ENCODE results near the gene TRAPPC12.
"Not testable (repeated sequence)": the region's sequence is repeated elsewhere in the genome, so short reads cannot be mapped to it uniquely, and the experiment has no call there.

TRAPPC12 gene

DNA sequence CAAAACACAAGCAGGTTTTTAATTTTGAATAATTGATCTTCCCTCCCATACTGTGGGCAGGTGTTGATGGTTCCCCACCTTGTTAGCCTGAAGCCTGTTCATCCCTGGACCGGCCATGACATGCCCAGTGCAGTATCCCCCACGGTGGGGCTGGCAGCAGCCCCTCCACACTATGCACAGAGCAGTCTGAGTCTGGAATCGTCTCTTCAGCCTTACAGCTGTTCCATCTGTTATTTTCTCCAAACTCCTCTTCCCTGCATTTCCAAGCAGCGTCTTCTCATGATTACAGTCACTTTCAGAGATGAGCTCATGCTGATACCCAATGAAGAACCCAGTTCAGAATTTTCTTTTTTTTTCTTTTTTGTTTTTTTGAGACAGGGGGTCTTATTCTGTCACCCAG lies 71.7 kb downstream of the TRAPPC12 start:
- DNase-seq (ENCODE audit: low read depth): no peak
- no peak overlapping the region for H3K4me3 ChIP-seq (ENCODE audit: control insufficient read depth, low read depth, low read length)
- TF ChIP-seq, protein P1, sequence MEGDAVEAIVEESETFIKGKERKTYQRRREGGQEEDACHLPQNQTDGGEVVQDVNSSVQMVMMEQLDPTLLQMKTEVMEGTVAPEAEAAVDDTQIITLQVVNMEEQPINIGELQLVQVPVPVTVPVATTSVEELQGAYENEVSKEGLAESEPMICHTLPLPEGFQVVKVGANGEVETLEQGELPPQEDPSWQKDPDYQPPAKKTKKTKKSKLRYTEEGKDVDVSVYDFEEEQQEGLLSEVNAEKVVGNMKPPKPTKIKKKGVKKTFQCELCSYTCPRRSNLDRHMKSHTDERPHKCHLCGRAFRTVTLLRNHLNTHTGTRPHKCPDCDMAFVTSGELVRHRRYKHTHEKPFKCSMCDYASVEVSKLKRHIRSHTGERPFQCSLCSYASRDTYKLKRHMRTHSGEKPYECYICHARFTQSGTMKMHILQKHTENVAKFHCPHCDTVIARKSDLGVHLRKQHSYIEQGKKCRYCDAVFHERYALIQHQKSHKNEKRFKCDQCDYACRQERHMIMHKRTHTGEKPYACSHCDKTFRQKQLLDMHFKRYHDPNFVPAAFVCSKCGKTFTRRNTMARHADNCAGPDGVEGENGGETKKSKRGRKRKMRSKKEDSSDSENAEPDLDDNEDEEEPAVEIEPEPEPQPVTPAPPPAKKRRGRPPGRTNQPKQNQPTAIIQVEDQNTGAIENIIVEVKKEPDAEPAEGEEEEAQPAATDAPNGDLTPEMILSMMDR (conservative IDR thresholded peaks at IDR 0.05; ENCODE audit: control insufficient read depth, insufficient read depth, low read depth, low read length): no peak

DNA sequence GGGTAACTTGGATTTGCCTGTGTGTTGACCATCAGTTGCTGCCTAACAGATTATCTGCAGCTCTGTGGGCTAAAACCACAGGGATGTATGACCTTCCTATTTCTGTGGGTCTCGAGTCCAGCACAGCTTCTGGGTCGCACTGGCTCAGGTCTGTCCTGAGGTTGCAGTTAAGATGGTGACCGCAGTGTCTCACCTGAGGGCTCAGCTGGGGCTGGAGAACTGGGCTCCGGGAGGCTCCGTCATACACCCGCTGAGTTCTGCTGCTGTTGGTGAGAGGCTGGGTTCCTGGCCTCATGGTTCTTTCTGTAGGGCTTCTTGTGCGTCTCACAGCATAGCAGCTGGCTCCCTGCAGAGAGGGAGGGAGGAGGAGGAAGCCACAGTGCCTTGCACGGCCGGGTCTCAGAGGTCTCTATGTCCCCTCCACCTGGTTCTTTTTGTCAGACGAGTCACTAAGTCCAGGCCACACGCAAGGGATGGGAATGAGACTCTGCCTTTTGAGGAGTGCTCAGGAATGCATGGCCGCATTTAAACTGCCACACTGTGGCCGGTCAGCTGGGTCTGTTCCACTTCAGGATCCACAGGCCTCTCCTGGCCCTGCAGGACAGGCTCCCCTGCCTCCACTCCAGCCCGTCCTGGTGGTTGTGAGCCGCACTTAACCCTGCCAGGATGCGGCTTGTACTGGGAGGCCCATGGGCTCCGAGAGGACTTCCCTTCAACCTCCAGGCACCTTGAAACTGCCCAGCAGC lies 72.6 kb downstream of the TRAPPC12 start:
- TF ChIP-seq, protein P1 (conservative IDR thresholded peaks at IDR 0.05; ENCODE audit: control insufficient read depth, insufficient read depth, low read depth, low read length): no peak
- H3K4me3 ChIP-seq (ENCODE audit: control insufficient read depth, low read depth, low read length): no peak overlapping the region
- no peak for DNase-seq (ENCODE audit: low read depth)

DNA sequence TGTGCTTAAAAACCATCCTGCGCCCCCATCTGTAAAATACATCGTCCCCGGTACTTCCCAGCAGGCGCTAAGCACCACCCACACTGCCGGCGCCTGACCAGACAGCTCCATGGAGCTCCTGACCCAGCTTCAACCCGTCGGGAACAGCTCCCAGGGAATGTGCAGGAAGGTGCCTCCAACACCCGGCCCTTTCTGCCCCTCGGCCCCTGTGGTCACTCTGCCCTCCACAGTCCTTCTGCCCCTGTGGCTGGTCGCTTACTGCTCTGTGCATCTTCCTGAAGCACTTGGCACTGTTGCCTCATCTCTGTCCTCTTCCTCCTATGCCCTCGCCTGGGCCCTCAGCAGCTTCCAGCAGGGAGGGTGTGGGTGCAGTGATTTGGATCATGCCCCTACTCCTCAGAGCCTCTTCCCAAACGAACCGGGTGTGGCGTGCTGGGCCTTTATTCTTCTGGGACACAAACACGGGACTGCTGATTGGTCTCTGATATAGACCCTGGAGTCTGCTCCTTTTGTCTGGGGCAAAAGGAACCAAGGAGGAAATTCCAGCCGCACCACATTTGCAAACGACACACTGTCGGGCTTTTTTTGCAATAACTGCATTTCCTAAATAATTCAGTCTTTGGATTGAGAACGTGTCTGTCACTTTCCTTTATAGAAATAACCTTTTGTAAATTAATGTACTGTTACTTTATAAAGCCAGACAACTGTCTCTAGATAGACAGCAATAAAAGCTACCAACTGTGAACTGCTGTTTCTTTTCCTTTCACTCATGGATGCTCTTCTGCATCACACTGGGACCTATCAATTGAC lies 73.9 kb downstream of the TRAPPC12 start:
- no peak for DNase-seq (ENCODE audit: low read depth)
- no peak overlapping the region for H3K4me3 ChIP-seq (ENCODE audit: control insufficient read depth, low read depth, low read length)

DNA sequence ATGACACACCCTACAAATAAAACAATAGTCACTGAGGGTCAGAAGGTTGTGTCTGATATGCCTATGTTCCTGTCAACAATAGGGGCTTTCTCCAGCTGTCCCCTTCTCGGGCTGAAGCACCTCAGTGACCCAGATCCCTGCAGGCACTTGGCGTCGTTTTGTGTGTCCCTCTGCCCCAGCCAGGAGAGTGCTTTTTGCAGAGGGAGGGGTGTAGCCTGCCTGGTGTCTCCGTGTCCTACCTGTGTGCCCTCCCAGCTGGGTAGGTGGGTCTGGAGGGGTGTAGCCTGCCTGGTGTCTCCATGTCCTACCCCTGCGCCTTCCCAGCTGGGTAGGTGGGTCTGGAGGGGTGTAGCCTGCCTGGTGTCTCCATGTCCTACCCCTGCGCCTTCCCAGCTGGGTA lies 74.5 kb downstream of the TRAPPC12 start:
- H3K4me3 ChIP-seq (ENCODE audit: control insufficient read depth, low read depth, low read length); DNase-seq (ENCODE audit: low read depth): not testable (repeated sequence)

More for the DNA sequence above, 73.9 kb downstream of the TRAPPC12 start:
- TF ChIP-seq, protein P1 (conservative IDR thresholded peaks at IDR 0.05; ENCODE audit: control insufficient read depth, insufficient read depth, low read depth, low read length): no peak

DNA sequence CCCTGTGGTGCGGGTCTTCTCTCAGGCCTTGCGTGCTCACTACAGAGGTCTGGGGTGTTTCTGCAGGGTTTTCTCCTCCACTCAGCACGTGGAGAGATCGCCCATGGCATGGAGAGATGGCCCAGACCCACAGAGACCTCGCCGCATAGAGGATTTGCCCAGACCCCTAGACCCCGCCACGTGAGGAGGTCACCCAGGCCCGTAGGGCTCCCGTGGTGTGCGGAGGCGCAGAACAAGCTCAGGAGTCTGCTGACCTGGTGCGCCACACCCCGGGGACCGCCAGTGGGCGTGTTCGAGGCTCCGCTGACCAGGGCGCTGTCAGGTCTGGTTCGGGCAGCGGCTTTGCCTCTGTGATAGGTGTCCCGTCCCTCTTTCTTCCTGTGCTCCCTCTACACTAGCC lies 75.3 kb downstream of the TRAPPC12 start:
- no peak overlapping the region for H3K4me3 ChIP-seq (ENCODE audit: control insufficient read depth, low read depth, low read length)
- DNase-seq (ENCODE audit: low read depth): no peak
- TF ChIP-seq, protein P1 (conservative IDR thresholded peaks at IDR 0.05; ENCODE audit: control insufficient read depth, insufficient read depth, low read depth, low read length): no peak

DNA sequence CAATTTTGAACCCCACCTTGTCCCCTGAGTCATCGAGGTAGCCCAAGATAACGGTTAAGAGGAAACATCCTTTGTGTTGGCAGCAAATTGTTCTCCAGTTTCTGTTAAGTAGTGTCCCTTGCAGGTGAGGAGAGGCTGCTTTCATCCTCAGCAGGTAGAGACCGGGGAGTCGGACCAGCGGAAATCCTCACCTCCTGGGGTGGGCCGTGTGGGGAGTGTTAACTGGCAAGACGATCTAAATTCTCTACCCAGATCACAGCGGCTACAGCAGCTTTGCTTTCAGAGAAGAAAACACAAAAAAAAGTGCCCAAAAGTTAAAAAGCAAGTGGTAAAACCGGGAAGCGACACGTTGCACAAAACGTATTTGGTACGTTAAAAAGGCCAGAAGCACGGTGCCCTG lies 76.6 kb downstream of the TRAPPC12 start:
- DNase-seq (ENCODE audit: low read depth): no peak
- H3K4me3 ChIP-seq (ENCODE audit: control insufficient read depth, low read depth, low read length): no peak overlapping the region
- TF ChIP-seq, protein P1 (conservative IDR thresholded peaks at IDR 0.05; ENCODE audit: control insufficient read depth, insufficient read depth, low read depth, low read length): no peak

All from fibroblast of mammary gland (primary cell).